Fibroblast of mammary gland (primary cell): Measurements from ENCODE around the gene CHRNE.

Experiments
- DNase-seq: peaks from one replicate; pipeline ENCODE4 v3.0.0-alpha.2; 2010; ENCODE audit warnings: low read depth
- H3K4me3 ChIP-seq: 2 replicates; pipeline ENCODE4 v1.5.1; 2011; ENCODE audit warnings: low read depth, mild to moderate bottlenecking, low read length, moderate library complexity; ENCODE audit not compliant: control insufficient read depth
- TF ChIP-seq, protein P1 (sequence below): conservative IDR thresholded peaks from 2 replicates; pipeline ENCODE4 v1.5.1; 2011; ENCODE audit warnings: low read depth, low read length, inconsistent platforms; ENCODE audit not compliant: control insufficient read depth, insufficient read depth

The CHRNE gene

DNA sequence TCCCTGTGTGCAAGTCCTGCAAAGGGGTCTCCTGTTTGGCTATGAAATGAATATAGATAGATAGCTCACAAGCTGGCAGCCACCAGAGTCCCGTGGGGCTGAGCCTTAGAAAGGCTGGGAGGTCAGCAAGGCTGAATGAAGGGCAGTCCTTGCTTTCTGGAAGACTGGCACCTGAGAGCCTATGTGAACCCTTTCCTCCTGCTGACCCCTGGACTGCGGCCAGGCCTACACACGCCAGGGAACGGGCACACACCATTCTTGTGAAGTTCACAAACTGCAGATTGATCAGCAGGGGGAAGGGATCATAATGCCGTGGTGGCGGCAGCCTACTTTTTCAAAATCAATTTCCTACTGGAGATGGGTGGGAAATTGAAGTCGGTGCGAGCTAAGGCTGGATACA is 4.5 kb downstream of the CHRNE start:
- TF ChIP-seq, protein P1, sequence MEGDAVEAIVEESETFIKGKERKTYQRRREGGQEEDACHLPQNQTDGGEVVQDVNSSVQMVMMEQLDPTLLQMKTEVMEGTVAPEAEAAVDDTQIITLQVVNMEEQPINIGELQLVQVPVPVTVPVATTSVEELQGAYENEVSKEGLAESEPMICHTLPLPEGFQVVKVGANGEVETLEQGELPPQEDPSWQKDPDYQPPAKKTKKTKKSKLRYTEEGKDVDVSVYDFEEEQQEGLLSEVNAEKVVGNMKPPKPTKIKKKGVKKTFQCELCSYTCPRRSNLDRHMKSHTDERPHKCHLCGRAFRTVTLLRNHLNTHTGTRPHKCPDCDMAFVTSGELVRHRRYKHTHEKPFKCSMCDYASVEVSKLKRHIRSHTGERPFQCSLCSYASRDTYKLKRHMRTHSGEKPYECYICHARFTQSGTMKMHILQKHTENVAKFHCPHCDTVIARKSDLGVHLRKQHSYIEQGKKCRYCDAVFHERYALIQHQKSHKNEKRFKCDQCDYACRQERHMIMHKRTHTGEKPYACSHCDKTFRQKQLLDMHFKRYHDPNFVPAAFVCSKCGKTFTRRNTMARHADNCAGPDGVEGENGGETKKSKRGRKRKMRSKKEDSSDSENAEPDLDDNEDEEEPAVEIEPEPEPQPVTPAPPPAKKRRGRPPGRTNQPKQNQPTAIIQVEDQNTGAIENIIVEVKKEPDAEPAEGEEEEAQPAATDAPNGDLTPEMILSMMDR = no peak
- no peak overlapping the region for H3K4me3 ChIP-seq
- no peak for DNase-seq

DNA sequence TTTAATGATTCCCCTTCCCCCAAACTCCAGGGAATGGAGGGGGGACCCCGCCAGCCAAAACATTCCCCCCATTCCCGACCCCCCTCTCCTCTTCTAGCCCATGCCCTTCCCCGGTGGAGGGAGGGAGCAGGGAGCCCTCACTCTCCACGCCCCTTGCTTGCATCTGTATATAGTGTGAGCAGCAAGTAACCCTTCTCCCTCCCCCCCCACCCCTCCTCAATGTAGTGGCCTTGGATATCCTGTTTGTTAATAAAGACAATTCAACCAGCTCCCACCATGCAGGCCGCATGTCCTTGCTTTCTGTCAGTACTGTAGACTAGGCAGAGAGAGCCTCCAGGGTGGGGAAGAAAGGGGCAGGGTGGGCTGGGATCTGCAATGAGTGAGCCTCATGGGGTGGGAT is 5.1 kb downstream of the CHRNE start:
- DNase-seq = no peak
- TF ChIP-seq, protein P1 = no peak
- no peak overlapping the region for H3K4me3 ChIP-seq

DNA sequence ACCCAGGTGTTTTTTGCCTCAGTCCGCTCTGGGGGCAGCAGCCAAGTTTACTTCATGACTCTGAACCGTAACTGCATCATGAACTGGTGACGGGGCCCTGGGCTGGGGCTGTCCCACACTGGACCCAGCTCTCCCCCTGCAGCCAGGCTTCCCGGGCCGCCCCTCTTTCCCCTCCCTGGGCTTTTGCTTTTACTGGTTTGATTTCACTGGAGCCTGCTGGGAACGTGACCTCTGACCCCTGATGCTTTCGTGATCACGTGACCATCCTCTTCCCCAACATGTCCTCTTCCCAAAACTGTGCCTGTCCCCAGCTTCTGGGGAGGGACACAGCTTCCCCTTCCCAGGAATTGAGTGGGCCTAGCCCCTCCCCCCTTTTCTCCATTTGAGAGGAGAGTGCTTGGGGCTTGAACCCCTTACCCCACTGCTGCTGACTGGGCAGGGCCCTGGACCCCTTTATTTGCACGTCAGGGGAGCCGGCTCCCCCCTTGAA is 5.7 kb downstream of the CHRNE start:
- TF ChIP-seq, protein P1 = no peak
- H3K4me3 ChIP-seq = no peak overlapping the region
- no peak for DNase-seq

DNA sequence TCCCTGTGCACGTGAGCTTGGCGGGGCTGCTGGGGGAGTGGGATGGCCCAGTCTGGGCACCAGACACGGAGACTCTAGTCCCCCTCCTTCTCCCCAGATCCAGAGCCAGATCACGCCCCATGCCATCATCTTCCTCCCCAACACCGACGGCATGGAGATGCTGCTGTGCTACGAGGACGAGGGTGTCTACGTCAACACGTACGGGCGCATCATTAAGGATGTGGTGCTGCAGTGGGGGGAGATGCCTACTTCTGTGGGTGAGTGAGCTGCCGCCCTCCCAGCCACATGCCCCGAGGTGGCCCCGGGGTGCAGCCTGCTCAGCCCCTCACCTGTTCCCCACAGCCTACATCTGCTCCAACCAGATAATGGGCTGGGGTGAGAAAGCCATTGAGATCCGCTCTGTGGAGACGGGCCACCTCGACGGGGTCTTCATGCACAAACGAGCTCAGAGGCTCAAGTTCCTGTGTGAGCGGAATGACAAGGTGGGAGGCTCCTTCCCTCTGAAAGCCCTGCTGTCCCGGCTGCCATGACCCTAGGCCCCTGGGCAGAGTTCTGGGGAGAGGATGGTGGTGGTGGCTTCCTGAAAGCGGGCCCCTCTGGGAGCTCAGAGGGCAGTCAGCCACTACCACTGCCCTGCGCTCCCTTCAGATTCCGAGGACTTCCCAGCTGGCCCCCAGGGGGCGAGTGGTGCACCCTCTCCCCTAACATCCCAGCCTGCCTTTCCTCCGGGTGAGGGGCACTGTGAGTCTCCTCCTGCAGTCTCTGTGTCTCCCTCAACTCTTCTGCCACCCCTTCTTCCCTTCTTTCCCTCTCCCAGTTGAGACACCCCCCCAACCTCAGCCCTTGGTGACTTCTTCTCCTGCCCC is 6.3 kb downstream of the CHRNE start:
- DNase-seq = no peak
- H3K4me3 ChIP-seq = no peak overlapping the region
- TF ChIP-seq, protein P1 = no peak

DNA sequence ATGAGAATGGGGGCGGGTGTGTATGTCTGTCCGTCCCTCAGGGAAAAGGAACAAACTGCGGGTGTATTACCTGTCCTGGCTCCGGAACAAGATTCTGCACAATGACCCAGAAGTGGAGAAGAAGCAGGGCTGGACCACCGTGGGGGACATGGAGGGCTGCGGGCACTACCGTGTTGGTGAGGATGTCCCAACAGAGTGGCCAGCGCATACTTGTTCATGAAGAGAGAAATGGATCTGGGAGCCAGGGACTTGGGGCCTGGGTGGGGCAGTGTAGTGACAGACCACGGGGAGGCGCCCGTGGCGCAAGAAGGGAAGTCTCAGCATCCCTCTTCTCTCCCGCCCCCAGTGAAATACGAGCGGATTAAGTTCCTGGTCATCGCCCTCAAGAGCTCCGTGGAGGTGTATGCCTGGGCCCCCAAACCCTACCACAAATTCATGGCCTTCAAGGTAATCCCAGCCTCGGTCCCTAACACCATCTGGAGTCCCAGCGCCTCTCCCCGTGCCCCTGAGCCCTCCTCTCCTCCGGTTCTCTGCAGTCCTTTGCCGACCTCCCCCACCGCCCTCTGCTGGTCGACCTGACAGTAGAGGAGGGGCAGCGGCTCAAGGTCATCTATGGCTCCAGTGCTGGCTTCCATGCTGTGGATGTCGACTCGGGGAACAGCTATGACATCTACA is 7.1 kb downstream of the CHRNE start:
- no peak for DNase-seq
- TF ChIP-seq, protein P1 = no peak
- H3K4me3 ChIP-seq = no peak overlapping the region

DNA sequence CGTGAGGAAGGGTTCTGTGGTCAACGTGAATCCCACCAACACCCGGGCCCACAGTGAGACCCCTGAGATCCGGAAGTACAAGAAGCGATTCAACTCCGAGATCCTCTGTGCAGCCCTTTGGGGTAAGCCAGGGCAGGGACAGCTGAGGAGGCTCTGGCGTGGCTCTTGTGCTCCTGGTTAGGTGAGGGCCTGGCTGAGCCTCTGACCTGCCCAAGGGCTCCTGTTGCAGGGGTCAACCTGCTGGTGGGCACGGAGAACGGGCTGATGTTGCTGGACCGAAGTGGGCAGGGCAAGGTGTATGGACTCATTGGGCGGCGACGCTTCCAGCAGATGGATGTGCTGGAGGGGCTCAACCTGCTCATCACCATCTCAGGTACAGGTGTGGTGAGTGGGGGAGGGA is 7.8 kb downstream of the CHRNE start:
- H3K4me3 ChIP-seq = no peak overlapping the region
- TF ChIP-seq, protein P1 = no peak
- no peak for DNase-seq
